Islet precursor cell (in vitro differentiated cells): ENCODE results near the gene RXRA.
A peak's percentile ranks its signal among the peaks of the same experiment; 100 is the strongest.

Source experiments
- DNase-seq: peaks from one replicate; pipeline ENCODE4 v3.0.0-alpha.2; 2018

RXRA gene

GRCh38 chr9:134456756-134457305 lies 130.6 kb downstream of the RXRA start:
- no peak for DNase-seq

GRCh38 chr9:134457321-134458206 lies 131.3 kb downstream of the RXRA start:
- DNase-seq = no peak

GRCh38 chr9:134458207-134459108 lies 132.2 kb downstream of the RXRA start:
- DNase-seq = no peak

- DNase-seq = no peak
These were observed 132.9 kb downstream of the RXRA start for GRCh38 chr9:134459164-134459563.

- no peak for DNase-seq
These were observed 133.3 kb downstream of the RXRA start for GRCh38 chr9:134459573-134459972.

GRCh38 chr9:134460206-134460605 lies 134.0 kb downstream of the RXRA start:
- no peak for DNase-seq

- no peak for DNase-seq
These were observed 134.6 kb downstream of the RXRA start for GRCh38 chr9:134460896-134461295.

- no peak for DNase-seq
These were observed 135.2 kb downstream of the RXRA start for GRCh38 chr9:134461426-134461982.

GRCh38 chr9:134462318-134462717 lies 136.1 kb downstream of the RXRA start:
- DNase-seq = no peak

GRCh38 chr9:134463280-134463679 lies 137.0 kb downstream of the RXRA start:
- DNase-seq = no peak

- no peak for DNase-seq
These were observed 140.8 kb downstream of the RXRA start for GRCh38 chr9:134466869-134467616.

- no peak for DNase-seq
These were observed 142.1 kb downstream of the RXRA start for GRCh38 chr9:134468358-134468757.

GRCh38 chr9:134469041-134469875 lies 143.0 kb downstream of the RXRA start:
- peak; percentile 73 for DNase-seq

GRCh38 chr9:134472256-134472655 lies 146.0 kb downstream of the RXRA start:
- no peak for DNase-seq

- DNase-seq = no peak
These were observed 147.1 kb downstream of the RXRA start for GRCh38 chr9:134473141-134474054.

GRCh38 chr9:134474055-134474370 lies 147.8 kb downstream of the RXRA start:
- no peak for DNase-seq

- DNase-seq = no peak
These were observed 148.9 kb downstream of the RXRA start for GRCh38 chr9:134475011-134475790.

- DNase-seq = no peak
These were observed 150.2 kb downstream of the RXRA start for GRCh38 chr9:134476272-134476941.

GRCh38 chr9:134476942-134477335 lies 150.7 kb downstream of the RXRA start:
- no peak for DNase-seq
